GM18873 (cell line): ENCODE measurements around the gene RABEPK.
A peak's percentile ranks its signal among the peaks of the same experiment; 100 is the strongest.
"Not testable (repeated sequence)": the region's sequence is repeated elsewhere in the genome, so short reads cannot be mapped to it uniquely, and the experiment has no call there.

ENCODE experiments used
- ATAC-seq: cut with Tn5 transposase; IDR thresholded peaks from one replicate; pipeline ENCODE4 v1.9.1; 2021; ENCODE audit warnings: mild to moderate bottlenecking, moderate library complexity, moderate number of reproducible peaks; ENCODE audit not compliant: unreplicated experiment, low FRiP score

Gene RABEPK

GRCh38 chr9:125241863-125242739, 41.8 kb downstream of the RABEPK start:
- no peak for ATAC-seq

- no peak for ATAC-seq
These were observed 43.5 kb downstream of the RABEPK start for GRCh38 chr9:125243792-125244260.

GRCh38 chr9:125246261-125246667, 45.9 kb downstream of the RABEPK start:
- ATAC-seq: no peak

- ATAC-seq: no peak
These were observed 53.9 kb downstream of the RABEPK start for GRCh38 chr9:125254231-125254630.

- ATAC-seq: no peak
These were observed 55.5 kb downstream of the RABEPK start for GRCh38 chr9:125255781-125256391.

- ATAC-seq: no peak
These were observed 57.9 kb downstream of the RABEPK start for GRCh38 chr9:125258160-125258785.

GRCh38 chr9:125258832-125259534, 58.6 kb downstream of the RABEPK start:
- ATAC-seq: no peak

- ATAC-seq: no peak
These were observed 60.2 kb downstream of the RABEPK start for GRCh38 chr9:125260561-125260960.

GRCh38 chr9:125261501-125262293, 61.4 kb downstream of the RABEPK start, which contains the start of gene GAPVD1:
GAPVD1 (plus strand) TSS chr9:125261826; CDS start chr9:125298922, 37,096 bp downstream.
- peak; percentile 72 for ATAC-seq

GRCh38 chr9:125262294-125262991, 62.1 kb downstream of the RABEPK start:
- no peak for ATAC-seq

GRCh38 chr9:125264068-125264467, 63.7 kb downstream of the RABEPK start:
- ATAC-seq: not testable (repeated sequence)

- no peak for ATAC-seq
These were observed 68.2 kb downstream of the RABEPK start for GRCh38 chr9:125268394-125269013.

GRCh38 chr9:125269014-125269397, 68.7 kb downstream of the RABEPK start:
- ATAC-seq: no peak

- no peak for ATAC-seq
These were observed 70.7 kb downstream of the RABEPK start for GRCh38 chr9:125271081-125271480.

- no peak for ATAC-seq
These were observed 72.4 kb downstream of the RABEPK start for GRCh38 chr9:125272697-125273096.

- no peak for ATAC-seq
These were observed 76.4 kb downstream of the RABEPK start for GRCh38 chr9:125276771-125277170.

- no peak for ATAC-seq
These were observed 77.1 kb downstream of the RABEPK start for GRCh38 chr9:125277411-125277810.

GRCh38 chr9:125280945-125281344, 80.6 kb downstream of the RABEPK start:
- no peak for ATAC-seq
